Measurements from ENCODE around the gene CFTR.

The CFTR gene

GRCh38 chr7:117630907-117631564 lies 151.2 kb downstream of the CFTR start:
- H3K9ac ChIP-seq (ENCODE audit: low read depth in 1 of 2, low read length in 2 of 2): no peak overlapping the region
- no peak overlapping the region for H3K4me3 ChIP-seq (ENCODE audit: low read length in 2 of 2)
- no peaks in the 10 kb centered on the region for H3K9me3 ChIP-seq (ENCODE audit: control insufficient read depth in 2 of 2, low read length in 2 of 2)
- H3K4me1 ChIP-seq (ENCODE audit: control insufficient read depth in 2 of 2, insufficient read depth in 2 of 2, low read length in 2 of 2): no peaks in the 10 kb centered on the region
- no peak overlapping the region for H3K27ac ChIP-seq (ENCODE audit: low read depth in 2 of 2, low read length in 2 of 2)
- H3K27me3 ChIP-seq (ENCODE audit: control insufficient read depth in 2 of 2, insufficient read depth in 2 of 2, low read length in 2 of 2): no peaks in the 10 kb centered on the region
- no peaks in the 10 kb centered on the region for H3K36me3 ChIP-seq (ENCODE audit: control insufficient read depth in 2 of 2, insufficient read depth in 2 of 2, low read length in 2 of 2)

GRCh38 chr7:117631652-117632051 lies 151.8 kb downstream of the CFTR start:
- H3K27ac ChIP-seq (ENCODE audit: low read depth in 2 of 2, low read length in 2 of 2): no peak overlapping the region
- no peaks in the 10 kb centered on the region for H3K27me3 ChIP-seq (ENCODE audit: control insufficient read depth in 2 of 2, insufficient read depth in 2 of 2, low read length in 2 of 2)
- H3K9ac ChIP-seq (ENCODE audit: low read depth in 1 of 2, low read length in 2 of 2): no peak overlapping the region
- H3K4me3 ChIP-seq (ENCODE audit: low read length in 2 of 2): no peak overlapping the region
- no peaks in the 10 kb centered on the region for H3K9me3 ChIP-seq (ENCODE audit: control insufficient read depth in 2 of 2, low read length in 2 of 2)
- H3K36me3 ChIP-seq (ENCODE audit: control insufficient read depth in 2 of 2, insufficient read depth in 2 of 2, low read length in 2 of 2): no peaks in the 10 kb centered on the region
- H3K4me1 ChIP-seq (ENCODE audit: control insufficient read depth in 2 of 2, insufficient read depth in 2 of 2, low read length in 2 of 2): no peaks in the 10 kb centered on the region

GRCh38 chr7:117637937-117638336 lies 158.1 kb downstream of the CFTR start:
- no peak overlapping the region for H3K4me3 ChIP-seq (ENCODE audit: low read length in 2 of 2)
- H3K9ac ChIP-seq (ENCODE audit: low read depth in 1 of 2, low read length in 2 of 2): no peak overlapping the region
- no peaks in the 10 kb centered on the region for H3K27me3 ChIP-seq (ENCODE audit: control insufficient read depth in 2 of 2, insufficient read depth in 2 of 2, low read length in 2 of 2)
- no peaks in the 10 kb centered on the region for H3K9me3 ChIP-seq (ENCODE audit: control insufficient read depth in 2 of 2, low read length in 2 of 2)
- H3K36me3 ChIP-seq (ENCODE audit: control insufficient read depth in 2 of 2, insufficient read depth in 2 of 2, low read length in 2 of 2): peaks cover 0 to 1% of the 10 kb centered on the region in 2 donors
- no peaks in the 10 kb centered on the region for H3K4me1 ChIP-seq (ENCODE audit: control insufficient read depth in 2 of 2, insufficient read depth in 2 of 2, low read length in 2 of 2)
- H3K27ac ChIP-seq (ENCODE audit: low read depth in 2 of 2, low read length in 2 of 2): no peak overlapping the region

GRCh38 chr7:117639966-117640365 lies 160.1 kb downstream of the CFTR start:
- Histone ChIP-seq H3K27ac (ENCODE audit: low read depth in 2 of 2, low read length in 2 of 2) (no peak overlapping the region), H3K4me3 (ENCODE audit: low read length in 2 of 2) (no peak overlapping the region), H3K36me3 (ENCODE audit: control insufficient read depth in 2 of 2, insufficient read depth in 2 of 2, low read length in 2 of 2) (peaks cover 2 to 4% of the 10 kb centered on the region in 2 donors), H3K9ac (ENCODE audit: low read depth in 1 of 2, low read length in 2 of 2) (no peak overlapping the region), H3K4me1 (ENCODE audit: control insufficient read depth in 2 of 2, insufficient read depth in 2 of 2, low read length in 2 of 2) (no peaks in the 10 kb centered on the region), H3K9me3 (ENCODE audit: control insufficient read depth in 2 of 2, low read length in 2 of 2) (no peaks in the 10 kb centered on the region), H3K27me3 (ENCODE audit: control insufficient read depth in 2 of 2, insufficient read depth in 2 of 2, low read length in 2 of 2) (no peaks in the 10 kb centered on the region)

- peaks cover 2 to 4% of the 10 kb centered on the region in 2 donors for H3K36me3 ChIP-seq (ENCODE audit: control insufficient read depth in 2 of 2, insufficient read depth in 2 of 2, low read length in 2 of 2)
- H3K4me3 ChIP-seq (ENCODE audit: low read length in 2 of 2): no peak overlapping the region
- no peaks in the 10 kb centered on the region for H3K4me1 ChIP-seq (ENCODE audit: control insufficient read depth in 2 of 2, insufficient read depth in 2 of 2, low read length in 2 of 2)
- no peak overlapping the region for H3K9ac ChIP-seq (ENCODE audit: low read depth in 1 of 2, low read length in 2 of 2)
- no peaks in the 10 kb centered on the region for H3K27me3 ChIP-seq (ENCODE audit: control insufficient read depth in 2 of 2, insufficient read depth in 2 of 2, low read length in 2 of 2)
- no peak overlapping the region for H3K27ac ChIP-seq (ENCODE audit: low read depth in 2 of 2, low read length in 2 of 2)
- H3K9me3 ChIP-seq (ENCODE audit: control insufficient read depth in 2 of 2, low read length in 2 of 2): no peaks in the 10 kb centered on the region
Measured at GRCh38 chr7:117640465-117640864, 160.6 kb downstream of the CFTR start.

- no peak overlapping the region for H3K9ac ChIP-seq (ENCODE audit: low read depth in 1 of 2, low read length in 2 of 2)
- H3K9me3 ChIP-seq (ENCODE audit: control insufficient read depth in 2 of 2, low read length in 2 of 2): no peaks in the 10 kb centered on the region
- no peak overlapping the region for H3K27ac ChIP-seq (ENCODE audit: low read depth in 2 of 2, low read length in 2 of 2)
- no peaks in the 10 kb centered on the region for H3K27me3 ChIP-seq (ENCODE audit: control insufficient read depth in 2 of 2, insufficient read depth in 2 of 2, low read length in 2 of 2)
- peaks cover 4 to 11% of the 10 kb centered on the region in 2 donors for H3K36me3 ChIP-seq (ENCODE audit: control insufficient read depth in 2 of 2, insufficient read depth in 2 of 2, low read length in 2 of 2)
- no peaks in the 10 kb centered on the region for H3K4me1 ChIP-seq (ENCODE audit: control insufficient read depth in 2 of 2, insufficient read depth in 2 of 2, low read length in 2 of 2)
- H3K4me3 ChIP-seq (ENCODE audit: low read length in 2 of 2): no peak overlapping the region
Measured at GRCh38 chr7:117645481-117646165, 165.8 kb downstream of the CFTR start.

GRCh38 chr7:117648203-117648866 lies 168.5 kb downstream of the CFTR start:
- no peak overlapping the region for H3K27ac ChIP-seq (ENCODE audit: low read depth in 2 of 2, low read length in 2 of 2)
- H3K9ac ChIP-seq (ENCODE audit: low read depth in 1 of 2, low read length in 2 of 2): no peak overlapping the region
- no peak overlapping the region for H3K4me3 ChIP-seq (ENCODE audit: low read length in 2 of 2)

GRCh38 chr7:117652943-117653680 lies 173.3 kb downstream of the CFTR start:
- H3K4me3 ChIP-seq (ENCODE audit: low read length in 2 of 2): no peak overlapping the region
- H3K27ac ChIP-seq (ENCODE audit: low read depth in 2 of 2, low read length in 2 of 2): peak overlapping the region; percentile 11 to 13
- H3K9ac ChIP-seq (ENCODE audit: low read depth in 1 of 2, low read length in 2 of 2): no peak overlapping the region
- H3K36me3 ChIP-seq (ENCODE audit: control insufficient read depth in 2 of 2, insufficient read depth in 2 of 2, low read length in 2 of 2): peaks cover 9 to 10% of the 10 kb centered on the region in 2 donors
- H3K4me1 ChIP-seq (ENCODE audit: control insufficient read depth in 2 of 2, insufficient read depth in 2 of 2, low read length in 2 of 2): peaks cover 9 to 18% of the 10 kb centered on the region in 2 donors
- H3K27me3 ChIP-seq (ENCODE audit: control insufficient read depth in 2 of 2, insufficient read depth in 2 of 2, low read length in 2 of 2): no peaks in the 10 kb centered on the region
- H3K9me3 ChIP-seq (ENCODE audit: control insufficient read depth in 2 of 2, low read length in 2 of 2): no peaks in the 10 kb centered on the region

More at GRCh38 chr7:117648203-117648866, 168.5 kb downstream of the CFTR start:
- Histone ChIP-seq H3K9me3 (ENCODE audit: control insufficient read depth in 2 of 2, low read length in 2 of 2) (no peaks in the 10 kb centered on the region), H3K36me3 (ENCODE audit: control insufficient read depth in 2 of 2, insufficient read depth in 2 of 2, low read length in 2 of 2) (peaks cover 6 to 17% of the 10 kb centered on the region in 2 donors), H3K4me1 (ENCODE audit: control insufficient read depth in 2 of 2, insufficient read depth in 2 of 2, low read length in 2 of 2) (peaks cover 4 to 5% of the 10 kb centered on the region in 2 donors), H3K27me3 (ENCODE audit: control insufficient read depth in 2 of 2, insufficient read depth in 2 of 2, low read length in 2 of 2) (no peaks in the 10 kb centered on the region)

GRCh38 chr7:117654780-117655179 lies 175.0 kb downstream of the CFTR start:
- no peaks in the 10 kb centered on the region for H3K27me3 ChIP-seq (ENCODE audit: control insufficient read depth in 2 of 2, insufficient read depth in 2 of 2, low read length in 2 of 2)
- H3K4me1 ChIP-seq (ENCODE audit: control insufficient read depth in 2 of 2, insufficient read depth in 2 of 2, low read length in 2 of 2): peaks cover 9 to 27% of the 10 kb centered on the region in 2 donors
- H3K36me3 ChIP-seq (ENCODE audit: control insufficient read depth in 2 of 2, insufficient read depth in 2 of 2, low read length in 2 of 2): peaks cover 6 to 9% of the 10 kb centered on the region in 2 donors
- no peak overlapping the region for H3K4me3 ChIP-seq (ENCODE audit: low read length in 2 of 2)
- no peak overlapping the region for H3K9ac ChIP-seq (ENCODE audit: low read depth in 1 of 2, low read length in 2 of 2)
- H3K27ac ChIP-seq (ENCODE audit: low read depth in 2 of 2, low read length in 2 of 2): peak overlapping the region in 1 of 2 donors; percentile 57
- no peaks in the 10 kb centered on the region for H3K9me3 ChIP-seq (ENCODE audit: control insufficient read depth in 2 of 2, low read length in 2 of 2)

All from mucosa of rectum (tissue), 2 donors.